ENCODE results near the gene TDRKH.
A peak's percentile ranks its signal among the peaks of the same experiment; 100 is the strongest.
"Not testable (repeated sequence)": the region's sequence is repeated elsewhere in the genome, so short reads cannot be mapped to it uniquely, and the experiment has no call there.

The TDRKH gene

GRCh38 chr1:151776665-151777062 lies 13.6 kb downstream of the TDRKH start:
- intact Hi-C loops (cut with DNase I), result no loop called here
- no peak for DNase-seq

DNA sequence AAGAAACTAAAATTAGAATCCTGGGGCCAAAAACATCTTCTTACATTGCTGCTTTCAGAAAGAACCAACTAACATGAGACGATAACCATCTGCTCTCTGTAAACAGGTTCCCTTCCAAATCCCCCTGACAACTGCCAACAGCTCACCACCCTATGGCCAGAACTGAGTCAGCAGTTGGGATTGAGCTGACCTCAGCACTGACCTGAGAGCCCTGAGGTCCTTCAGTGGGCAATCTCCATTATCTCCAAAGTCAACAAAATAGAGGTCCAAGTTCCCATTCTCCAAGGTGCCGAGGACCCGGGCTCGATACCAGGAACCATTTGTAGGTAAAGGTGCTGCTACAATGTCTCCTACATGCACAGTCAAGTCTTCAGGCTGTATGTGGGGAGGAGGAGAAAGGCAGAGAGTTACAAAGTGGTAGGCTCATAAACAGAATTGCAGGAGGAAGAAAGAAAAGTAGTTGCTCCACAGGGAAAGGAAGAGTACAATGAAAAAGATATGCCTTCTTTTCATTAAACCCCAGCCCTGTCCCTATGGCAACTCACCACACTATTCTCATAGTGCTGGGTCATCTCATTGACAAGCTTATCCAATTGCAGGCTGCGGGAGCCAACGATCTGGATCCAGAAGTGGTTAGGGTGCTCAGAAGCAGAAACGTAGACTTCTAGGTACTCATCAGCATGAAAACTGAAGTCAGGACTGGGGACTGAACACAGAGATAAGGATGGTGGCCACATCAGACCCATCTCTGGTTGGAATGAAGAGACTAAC lies 14.2 kb downstream of the TDRKH start:
- intact Hi-C loops (cut with DNase I), result no loop called here
- DNase-seq, result no peak

- no peak for DNase-seq
- intact Hi-C loops (cut with DNase I), result no loop called here
Observed at GRCh38 chr1:151774256-151774922, 15.9 kb downstream of the TDRKH start.

DNA sequence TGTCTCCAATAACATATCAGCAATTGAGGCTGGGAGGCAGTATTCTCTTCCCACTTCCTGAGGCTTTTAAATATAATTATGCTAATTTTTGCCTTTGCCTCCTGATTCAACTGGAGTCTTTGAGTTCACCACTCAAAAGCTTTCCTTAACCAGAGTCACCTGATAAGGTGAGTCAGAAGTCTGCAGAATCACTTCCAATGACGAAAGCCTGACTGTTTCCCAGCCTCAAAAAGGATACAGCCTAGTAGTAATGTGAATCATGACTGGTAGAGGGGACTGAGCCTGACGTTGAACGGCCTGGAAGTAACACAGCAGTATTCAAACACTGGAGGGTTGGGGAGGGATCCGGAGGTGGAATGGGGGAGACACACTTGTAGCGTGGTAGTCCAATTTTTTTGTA lies 16.6 kb downstream of the TDRKH start:
- DNase-seq, result peak in 34 of 42 donors; percentile 7 to 86 (median 45)
- intact Hi-C loops (cut with DNase I), result no loop called here

GRCh38 chr1:151769270-151769669 lies 21.0 kb downstream of the TDRKH start:
- DNase-seq; intact Hi-C loops (cut with DNase I): not testable (repeated sequence)

- intact Hi-C loops (cut with DNase I); DNase-seq: not testable (repeated sequence)
Observed at GRCh38 chr1:151768351-151769066, 21.8 kb downstream of the TDRKH start.

DNA sequence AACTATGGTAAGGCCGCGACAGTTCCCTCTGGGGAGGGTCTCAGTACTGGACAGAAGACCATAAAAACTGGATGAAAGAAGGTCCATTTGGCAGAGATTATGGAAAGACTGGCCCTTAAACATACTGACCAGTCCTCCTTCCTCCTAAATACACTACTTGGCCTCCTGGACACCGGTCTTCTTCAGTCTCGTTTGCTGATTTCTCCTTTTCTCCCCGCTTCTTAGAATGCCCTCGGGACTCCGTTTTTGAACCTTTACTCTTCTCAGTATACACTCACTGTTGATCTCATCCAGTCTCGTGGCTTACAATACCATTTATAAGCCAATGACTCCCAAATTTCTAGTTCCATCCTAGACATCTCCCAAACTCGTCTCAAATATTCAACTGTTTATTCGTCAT lies 26.3 kb downstream of the TDRKH start:
- intact Hi-C loops (cut with DNase I), result no loop called here
- DNase-seq, result no peak

- intact Hi-C loops (cut with DNase I), result no loop called here
- DNase-seq, result peak; percentile 77 to 95 (median 88)
Observed at GRCh38 chr1:151762941-151763921, 27.1 kb downstream of the TDRKH start, which contains the start of gene MRPL9. MRPL9 (minus strand) TSS chr1:151763496; CDS start chr1:151763479, 17 bp downstream.

DNA sequence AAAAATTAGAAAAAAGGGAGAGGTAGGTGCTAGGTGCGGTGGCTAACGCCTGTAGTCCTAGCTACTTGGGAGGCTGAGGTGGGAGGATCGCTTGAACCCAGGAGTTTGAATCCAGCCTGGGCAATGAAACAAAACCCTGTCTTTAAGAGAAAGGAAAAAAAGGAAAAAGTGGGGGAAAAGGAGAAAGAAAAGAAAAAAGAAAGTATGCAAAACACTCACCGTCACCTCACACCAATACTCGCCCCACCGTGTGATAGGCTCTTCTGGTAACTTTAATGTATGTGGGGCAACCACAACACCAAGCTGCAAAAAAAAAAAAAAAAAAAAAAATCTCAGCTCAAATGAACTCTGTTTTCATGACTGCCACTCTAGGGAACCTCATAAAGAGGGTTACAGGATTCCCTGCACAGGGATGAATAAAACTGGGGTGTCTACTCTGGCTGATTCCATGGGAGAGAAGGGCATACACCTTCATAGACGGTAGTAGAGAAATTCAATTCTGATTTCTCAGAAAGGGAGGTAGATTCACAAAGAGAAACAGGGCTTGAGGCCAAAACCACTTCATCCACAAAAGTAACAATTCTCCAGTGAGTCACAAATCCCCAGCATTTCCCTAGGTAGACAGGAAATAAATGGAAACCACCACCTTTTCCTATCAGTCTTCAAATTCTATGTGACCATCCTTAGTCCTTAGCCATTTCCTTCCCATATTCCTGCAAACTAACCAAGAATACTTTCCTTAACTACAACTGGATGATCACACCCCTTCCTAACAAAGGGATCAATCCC lies 29.5 kb downstream of the TDRKH start:
- DNase-seq, result no peak
- intact Hi-C loops (cut with DNase I), result no loop called here

GRCh38 chr1:151759241-151759640 lies 31.1 kb downstream of the TDRKH start:
- no peak for DNase-seq
- intact Hi-C loops (cut with DNase I), result no loop called here

DNA sequence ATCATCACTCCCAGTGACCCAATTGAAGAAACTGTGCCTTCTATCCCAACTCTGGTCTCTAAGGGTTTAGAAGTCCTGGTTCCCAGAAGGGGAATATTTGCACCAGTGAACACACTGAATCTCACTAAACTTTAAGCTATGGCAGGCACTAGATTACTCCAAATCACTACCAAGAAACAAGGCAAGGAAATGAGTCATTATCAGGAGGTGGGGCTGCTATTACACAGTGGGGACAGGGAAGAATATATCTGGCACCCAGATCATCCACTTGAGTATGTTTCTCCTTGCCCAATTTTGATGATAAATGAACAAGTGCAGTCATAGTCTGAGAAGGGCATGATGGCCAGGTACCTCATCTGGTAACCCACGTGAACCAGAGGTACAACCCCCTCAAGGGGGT lies 34.0 kb downstream of the TDRKH start:
- intact Hi-C loops (cut with DNase I), result no loop called here
- DNase-seq, result no peak

DNA sequence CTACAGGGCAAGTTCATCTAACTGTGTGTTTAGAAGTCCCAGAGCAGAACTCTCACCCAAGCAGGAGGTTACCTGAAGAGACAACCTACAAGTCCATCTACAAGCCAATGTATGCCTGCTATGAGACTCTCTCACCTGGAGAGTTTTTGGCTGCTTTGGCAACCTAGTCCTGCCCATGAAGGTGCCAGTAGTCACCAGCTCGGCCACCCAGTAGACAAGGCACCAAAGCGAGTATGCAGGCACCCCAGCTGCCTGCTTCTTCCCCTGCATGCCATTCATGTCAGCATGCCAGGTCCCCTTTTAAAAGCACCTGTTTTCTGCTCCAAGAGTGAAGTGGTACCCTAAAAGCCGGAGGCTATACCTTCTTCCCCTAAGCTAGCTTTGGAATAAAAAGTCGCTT lies 48.8 kb downstream of the TDRKH start:
- no peak for DNase-seq
- intact Hi-C loops (cut with DNase I), result no loop called here

DNA sequence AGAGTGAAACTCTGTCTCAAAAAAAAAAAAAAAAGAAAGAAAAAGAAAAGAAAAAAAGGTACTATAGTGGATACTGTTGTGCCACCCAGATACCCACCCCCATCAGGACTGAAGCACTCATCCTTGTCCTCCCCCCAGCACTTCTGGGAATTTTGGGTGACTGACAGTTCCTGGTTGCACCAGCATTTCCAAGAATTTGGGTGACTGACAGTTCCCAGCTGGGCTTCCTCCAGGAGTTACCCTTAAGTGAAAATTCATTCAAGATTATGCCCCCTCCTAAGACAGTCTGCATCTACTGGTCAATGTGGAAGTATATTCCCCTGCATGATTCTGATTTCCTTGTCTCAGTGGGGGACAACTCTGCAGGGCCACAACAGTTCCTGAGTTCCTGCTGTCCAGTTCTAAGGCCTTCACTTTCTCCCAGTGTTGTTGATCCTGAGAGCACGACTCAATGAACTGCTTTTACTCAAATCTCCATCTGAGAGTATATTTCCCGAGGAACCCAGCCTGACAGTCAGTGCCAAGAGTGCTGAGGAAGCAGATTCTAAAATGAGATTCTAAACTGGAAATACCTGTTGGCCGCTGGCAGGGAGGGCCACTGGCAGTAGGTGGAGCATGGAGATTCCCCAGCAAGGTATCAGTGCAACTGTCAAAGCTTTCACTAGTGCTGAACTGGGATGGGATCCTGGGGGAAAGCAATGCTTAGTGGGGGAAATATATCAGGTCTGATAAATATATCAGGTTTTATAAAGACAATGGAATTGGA lies 50.5 kb downstream of the TDRKH start:
- intact Hi-C loops (cut with DNase I), result loop anchor here (5.0 kb wide), 1 partner anchor 47 kb away; no protein-coding TSS in a partner anchor
- DNase-seq, result no peak

DNA sequence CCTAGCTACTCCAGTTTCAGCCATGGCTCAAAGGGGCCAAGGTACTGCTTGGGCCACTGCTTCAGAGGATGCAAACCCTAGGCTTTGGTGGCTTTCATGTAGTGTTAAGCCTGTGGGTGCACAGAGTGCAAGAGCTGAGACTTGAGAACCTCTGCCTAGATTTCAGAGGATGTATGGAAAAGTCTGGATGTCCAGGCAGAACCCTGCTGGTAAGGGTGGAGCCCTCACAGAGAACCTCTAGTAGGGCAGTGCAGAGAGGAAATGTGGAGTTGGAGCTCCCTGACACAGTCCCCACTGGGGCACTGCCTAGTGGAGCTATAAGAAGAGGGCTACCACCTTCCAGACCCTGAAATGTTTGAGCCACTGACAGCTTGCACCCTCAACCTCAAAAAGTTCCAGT lies 52.8 kb downstream of the TDRKH start:
- intact Hi-C loops (cut with DNase I), result loop anchor here (5.0 kb wide), 1 partner anchor 45 kb away; no protein-coding TSS in a partner anchor
- no peak for DNase-seq

DNA sequence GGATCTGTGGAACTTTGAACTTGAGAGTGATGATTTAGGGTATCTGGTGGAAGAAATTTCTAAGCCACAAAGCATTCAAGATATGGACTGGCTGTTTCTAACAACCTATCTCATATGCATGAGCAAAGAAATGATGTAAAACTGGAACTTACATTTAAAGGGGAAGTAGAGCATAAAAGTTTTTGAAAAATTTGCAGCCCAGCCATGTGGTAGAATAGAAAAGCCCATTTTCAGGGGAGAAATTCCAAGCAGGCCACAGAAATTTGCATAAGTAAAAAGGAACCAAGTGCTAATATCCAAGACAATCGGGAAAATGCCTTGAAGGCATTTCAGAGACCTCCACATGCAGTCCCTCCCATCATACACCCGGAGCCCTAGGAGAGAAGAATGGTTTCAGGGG lies 53.3 kb downstream of the TDRKH start:
- intact Hi-C loops (cut with DNase I), result loop anchor here (5.0 kb wide), 1 partner anchor 45 kb away; no protein-coding TSS in a partner anchor
- DNase-seq, result no peak

- intact Hi-C loops (cut with DNase I), result loop anchor here (5.0 kb wide), 1 partner anchor 197 kb away; no protein-coding TSS in a partner anchor
- not testable (repeated sequence) for DNase-seq
Observed at GRCh38 chr1:151733995-151734394, 56.3 kb downstream of the TDRKH start.

DNA sequence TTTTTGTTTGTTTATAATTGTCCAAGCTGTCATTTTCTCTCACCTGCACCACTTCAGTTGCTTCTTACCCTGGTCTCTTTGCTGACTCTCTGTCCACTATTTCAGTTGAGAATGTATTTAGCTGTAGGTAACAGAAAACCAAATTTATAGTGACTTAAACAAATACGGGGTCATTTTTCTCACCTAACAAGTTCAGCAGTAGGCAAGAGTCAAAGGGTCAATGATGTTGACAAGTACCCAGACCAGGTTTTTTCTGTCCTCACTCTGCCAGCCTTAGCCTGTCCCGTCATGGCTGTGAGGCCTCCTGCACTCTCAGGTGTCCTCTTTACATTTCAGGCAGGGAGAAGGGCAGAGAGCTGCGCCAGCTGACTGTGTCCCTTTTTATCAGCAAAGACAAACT lies 57.2 kb downstream of the TDRKH start:
- no peak for DNase-seq
- intact Hi-C loops (cut with DNase I), result loop anchor here (5.0 kb wide), 1 partner anchor 196 kb away; no protein-coding TSS in a partner anchor

Measured in head of caudate nucleus (tissue), 42 donors.